ENCODE data around the gene CREB3L1.

Gene CREB3L1

GRCh38 chr11:46239801-46240061 lies 37.7 kb upstream of the CREB3L1 start:
- 0 out of 2 replicates have a peak overlapping the region, but pooled peaks have one; percentile 61 for H2AFZ ChIP-seq (ENCODE audit: low read depth)
- no peak overlapping the region for H3K4me2 ChIP-seq
- H3K27me3 ChIP-seq (ENCODE audit: insufficient read depth, low read depth): 0 out of 2 replicates have a peak, but pooled peaks cover 2% of the 10 kb centered on the region
- H3K9ac ChIP-seq: no peak overlapping the region
- TF ChIP-seq CTCF (conservative IDR thresholded peaks at IDR 0.05; ENCODE audit: low read depth, low read length): no peak
- H3K4me3 ChIP-seq (IDR thresholded peaks at IDR 0.05; ENCODE audit: insufficient read depth, low read depth, low read length): no peak overlapping the region
- H3K4me1 ChIP-seq (ENCODE audit: low read depth, poor library complexity, severe bottlenecking): peaks cover 15% of the 10 kb centered on the region
- H4K20me1 ChIP-seq (ENCODE audit: insufficient read depth): no peaks in the 10 kb centered on the region
- H3K36me3 ChIP-seq (ENCODE audit: insufficient read depth): no peaks in the 10 kb centered on the region
- H3K79me2 ChIP-seq (ENCODE audit: insufficient read depth, low read depth): no peaks in the 10 kb centered on the region
- H3K27ac ChIP-seq: no peak overlapping the region

GRCh38 chr11:46240371-46240770 lies 37.1 kb upstream of the CREB3L1 start:
- no peak for TF ChIP-seq CTCF (conservative IDR thresholded peaks at IDR 0.05; ENCODE audit: low read depth, low read length)
- H3K9ac ChIP-seq: no peak overlapping the region
- H3K4me1 ChIP-seq (ENCODE audit: low read depth, poor library complexity, severe bottlenecking): peaks cover 15% of the 10 kb centered on the region
- no peak overlapping the region for H3K4me2 ChIP-seq
- no peak overlapping the region for H3K4me3 ChIP-seq (IDR thresholded peaks at IDR 0.05; ENCODE audit: insufficient read depth, low read depth, low read length)
- H3K27ac ChIP-seq: no peak overlapping the region
- H4K20me1 ChIP-seq (ENCODE audit: insufficient read depth): no peaks in the 10 kb centered on the region
- H3K79me2 ChIP-seq (ENCODE audit: insufficient read depth, low read depth): no peaks in the 10 kb centered on the region
- H2AFZ ChIP-seq (ENCODE audit: low read depth): no peak overlapping the region
- H3K27me3 ChIP-seq (ENCODE audit: insufficient read depth, low read depth): 0 out of 2 replicates have a peak, but pooled peaks cover 2% of the 10 kb centered on the region
- H3K36me3 ChIP-seq (ENCODE audit: insufficient read depth): no peaks in the 10 kb centered on the region

- Histone ChIP-seq H2AFZ (ENCODE audit: low read depth) (no peak overlapping the region), H3K4me1 (ENCODE audit: low read depth, poor library complexity, severe bottlenecking) (peaks cover 15% of the 10 kb centered on the region), H3K27ac (no peak overlapping the region), H3K36me3 (ENCODE audit: insufficient read depth) (no peaks in the 10 kb centered on the region), H3K4me3 (IDR thresholded peaks at IDR 0.05; ENCODE audit: insufficient read depth, low read depth, low read length) (no peak overlapping the region), H3K9ac (no peak overlapping the region), H3K27me3 (ENCODE audit: insufficient read depth, low read depth) (0 out of 2 replicates have a peak, but pooled peaks cover 2% of the 10 kb centered on the region), H3K79me2 (ENCODE audit: insufficient read depth, low read depth) (no peaks in the 10 kb centered on the region), H4K20me1 (ENCODE audit: insufficient read depth) (no peaks in the 10 kb centered on the region), H3K4me2 (no peak overlapping the region)
- TF ChIP-seq CTCF (conservative IDR thresholded peaks at IDR 0.05; ENCODE audit: low read depth, low read length): no peak
These were observed 36.6 kb upstream of the CREB3L1 start for GRCh38 chr11:46240861-46241260.

GRCh38 chr11:46242041-46242951 lies 35.2 kb upstream of the CREB3L1 start:
- H3K27me3 ChIP-seq (ENCODE audit: insufficient read depth, low read depth): 0 out of 2 replicates have a peak, but pooled peaks cover 2% of the 10 kb centered on the region
- H3K9ac ChIP-seq: peak overlapping the region; percentile 67
- no peaks in the 10 kb centered on the region for H3K79me2 ChIP-seq (ENCODE audit: insufficient read depth, low read depth)
- H3K36me3 ChIP-seq (ENCODE audit: insufficient read depth): no peaks in the 10 kb centered on the region
- peak overlapping the region; percentile 56; the same call in 1 of the 2 replicates for H3K27ac ChIP-seq
- peak overlapping the region; percentile 65; the same call in 1 of the 2 replicates for H2AFZ ChIP-seq (ENCODE audit: low read depth)
- H4K20me1 ChIP-seq (ENCODE audit: insufficient read depth): no peaks in the 10 kb centered on the region
- H3K4me1 ChIP-seq (ENCODE audit: low read depth, poor library complexity, severe bottlenecking): peaks cover 15% of the 10 kb centered on the region
- H3K4me2 ChIP-seq: peak overlapping the region; percentile 58
- H3K4me3 ChIP-seq (IDR thresholded peaks at IDR 0.05; ENCODE audit: insufficient read depth, low read depth, low read length): no peak overlapping the region
- TF ChIP-seq CTCF (conservative IDR thresholded peaks at IDR 0.05; ENCODE audit: low read depth, low read length): no peak

Measured in KMS-11 (cell line).